ENCODE results near the gene NTHL1. TPM values are rescaled to one million over a fixed set of nuclear protein-coding genes. Genes with fewer than 3 reads are reported as not detected.

NTHL1 gene
- total and polyA plus RNA-seq, 2 of the 13 experiments (the other 11 are each of a cell fraction or from before 2014, with no cell fraction given) = 47.5 to 64.9 TPM

- peak; percentile 73; the same call in 1 of the 2 replicates for TF ChIP-seq ZMAT3 (CRISPR knock-in tag; conservative IDR thresholded peaks at IDR 0.05)
- TF ChIP-seq MBD4 (IDR thresholded peaks at IDR 0.05; ENCODE audit: borderline replicate concordance, low read length) = no peak
- TF ChIP-seq ARID5B (CRISPR knock-in tag; IDR thresholded peaks at IDR 0.05) = peak; percentile 86
- peak; percentile 8; the same call in 1 of the 2 replicates for TF ChIP-seq ZNF546 (CRISPR knock-in tag; conservative IDR thresholded peaks at IDR 0.05)
- peak; percentile 71; the same call in 1 of the 2 replicates for TF ChIP-seq KAT7 (CRISPR knock-in tag; IDR thresholded peaks at IDR 0.05; ENCODE audit: borderline replicate concordance)
- TF ChIP-seq ZNF407 (CRISPR knock-in tag; IDR thresholded peaks at IDR 0.05; ENCODE audit: not compliant biosample characterization) = peak; percentile 60
- peak; percentile 90 for TF ChIP-seq SRSF1 (optimal IDR thresholded peaks at IDR 0.05; ENCODE audit: low read depth, low read length)
- TF ChIP-seq FOSL2 (CRISPR knock-in tag; IDR thresholded peaks at IDR 0.05) = peak; percentile 50; the same call in 1 of the 2 replicates
- TF ChIP-seq PRDM15 (CRISPR knock-in tag; IDR thresholded peaks at IDR 0.05) = peak; percentile 92; the same call in 1 of the 2 replicates
- TF ChIP-seq SRF (IDR thresholded peaks at IDR 0.05; ENCODE audit: low read depth, low read length) = no peak
- no peak for TF ChIP-seq ZFP36L2 (CRISPR knock-in tag; IDR thresholded peaks at IDR 0.05)
- no peak for TF ChIP-seq HDAC6 (IDR thresholded peaks at IDR 0.05; ENCODE audit: low read depth, low read length)
Measured at GRCh38 chr16:2035431-2036199, 12.0 kb downstream of the NTHL1 start (continued).
